Measurements from ENCODE around the gene UBE2L6.

The UBE2L6 gene

GRCh38 chr11:57527056-57527631 is 40.3 kb downstream of the UBE2L6 start:
- peak; percentile 86 for TF ChIP-seq CTCF (IDR thresholded peaks at IDR 0.05; ENCODE audit: extremely low read depth, insufficient read depth, missing control alignments)
- no peak for DNase-seq (ENCODE audit: low spot score)
- in situ Hi-C loops (cut with MboI; ENCODE audit: low pct_unique_long_range_greater_than_20kb, low sequenced_read_pairs, unreplicated experiment), result no loop called here

- in situ Hi-C loops (cut with MboI; ENCODE audit: low pct_unique_long_range_greater_than_20kb, low sequenced_read_pairs, unreplicated experiment), result loop anchor here (25.0 kb wide), 1 partner anchor 161 kb away; no protein-coding TSS in a partner anchor
- DNase-seq (ENCODE audit: low spot score), result no peak
- no peak for TF ChIP-seq CTCF (IDR thresholded peaks at IDR 0.05; ENCODE audit: extremely low read depth, insufficient read depth, missing control alignments)
Observed at GRCh38 chr11:57523419-57523818, 44.1 kb downstream of the UBE2L6 start.

- no peak for DNase-seq (ENCODE audit: low spot score)
- in situ Hi-C loops (cut with MboI; ENCODE audit: low pct_unique_long_range_greater_than_20kb, low sequenced_read_pairs, unreplicated experiment), result loop anchor here (25.0 kb wide), 1 partner anchor 159 kb away; no protein-coding TSS in a partner anchor
- TF ChIP-seq CTCF (IDR thresholded peaks at IDR 0.05; ENCODE audit: extremely low read depth, insufficient read depth, missing control alignments), result no peak
Observed at GRCh38 chr11:57521116-57521515, 46.4 kb downstream of the UBE2L6 start.

GRCh38 chr11:57516061-57516443 is 51.4 kb downstream of the UBE2L6 start:
- in situ Hi-C loops (cut with MboI; ENCODE audit: low pct_unique_long_range_greater_than_20kb, low sequenced_read_pairs, unreplicated experiment), result loop anchor here (25.0 kb wide), 1 partner anchor 154 kb away; no protein-coding TSS in a partner anchor
- TF ChIP-seq CTCF (IDR thresholded peaks at IDR 0.05; ENCODE audit: extremely low read depth, insufficient read depth, missing control alignments), result no peak
- no peak for DNase-seq (ENCODE audit: low spot score)

- in situ Hi-C loops (cut with MboI; ENCODE audit: low pct_unique_long_range_greater_than_20kb, low sequenced_read_pairs, unreplicated experiment), result loop anchor here (25.0 kb wide), 1 partner anchor 153 kb away; no protein-coding TSS in a partner anchor
- DNase-seq (ENCODE audit: low spot score), result peak; percentile 70
- no peak for TF ChIP-seq CTCF (IDR thresholded peaks at IDR 0.05; ENCODE audit: extremely low read depth, insufficient read depth, missing control alignments)
Observed at GRCh38 chr11:57515332-57516060, 52.0 kb downstream of the UBE2L6 start, which contains the start of gene SLC43A1. Gene SLC43A1, minus strand, starts transcription at chr11:57515702. Its CDS starts 1,591 bp downstream, at chr11:57514111.

GRCh38 chr11:57514538-57515331 is 52.7 kb downstream of the UBE2L6 start:
- TF ChIP-seq CTCF (IDR thresholded peaks at IDR 0.05; ENCODE audit: extremely low read depth, insufficient read depth, missing control alignments), result no peak
- in situ Hi-C loops (cut with MboI; ENCODE audit: low pct_unique_long_range_greater_than_20kb, low sequenced_read_pairs, unreplicated experiment), result loop anchor here (25.0 kb wide), 1 partner anchor 152 kb away; no protein-coding TSS in a partner anchor
- peak; percentile 72 for DNase-seq (ENCODE audit: low spot score)

All from GM13977 (cell line).